HepG2 (cell line): ENCODE results near the gene IPO13. TPM values are rescaled to one million over a fixed set of nuclear protein-coding genes. Genes with fewer than 3 reads are reported as not detected.

Source experiments
- ARNTL ChIP-seq: sonication (generic); formaldehyde crosslinking; IDR thresholded peaks from 2 replicates; pipeline ENCODE4 v1.4.0; 2020; ENCODE audit warnings: mild to moderate bottlenecking, missing genetic modification reagents
- ASH2L ChIP-seq: fragments of 300-600, 200-600 bp; sonication (generic); IDR thresholded peaks from 2 replicates; pipeline ENCODE4 v1.7.0; 2017; ENCODE audit warnings: low read depth, mild to moderate bottlenecking, moderate library complexity, mixed read lengths, low read length; ENCODE audit not compliant: insufficient read length
- EED ChIP-seq: sonication (generic); formaldehyde crosslinking; IDR thresholded peaks from 2 replicates; pipeline ENCODE4 v1.5.0; 2020; ENCODE audit warnings: mild to moderate bottlenecking, missing genetic modification reagents
- EHMT2 ChIP-seq: fragments of 200-600 bp; sonication (generic); IDR thresholded peaks from 2 replicates; pipeline ENCODE4 v1.7.0; 2017; ENCODE audit warnings: antibody characterized with exemption, low read depth, low read length, borderline replicate concordance
- FOXK1 ChIP-seq: sonication (generic); formaldehyde crosslinking; IDR thresholded peaks from 2 replicates; pipeline ENCODE4 v1.4.0; 2020; ENCODE audit warnings: low read depth, missing genetic modification reagents, borderline replicate concordance
- HMG20A ChIP-seq: IDR thresholded peaks from 2 replicates; pipeline ENCODE4 v1.6.1; 2016; ENCODE audit warnings: borderline replicate concordance
- HMGXB4 ChIP-seq, 2 experiments: sonication (generic) in 1 of 2; formaldehyde crosslinking in 1 of 2; IDR thresholded peaks; 2 replicates each; pipeline versions ENCODE4 v1.4.0 to v1.6.1; 2018 to 2020; ENCODE audit warnings: missing genetic modification reagents in 2 of 2, borderline replicate concordance in 1 of 2, low read depth in 1 of 2, mild to moderate bottlenecking in 1 of 2, missing biosample characterization in 1 of 2
- SMYD3 ChIP-seq: sonication (generic); formaldehyde crosslinking; IDR thresholded peaks from 2 replicates; pipeline ENCODE4 v1.8.1; 2023; ENCODE audit warnings: mild to moderate bottlenecking, missing genetic modification reagents
- SUZ12 ChIP-seq: fragments of 150-350 bp; IDR thresholded peaks from 2 replicates; pipeline ENCODE4 v1.6.1; 2014; ENCODE audit warnings: low read depth, low read length
- TBX3 ChIP-seq: fragments of 450-650 bp; IDR thresholded peaks from 2 replicates; pipeline ENCODE4 v1.6.1; 2017; ENCODE audit warnings: antibody characterized with exemption, mild to moderate bottlenecking, inconsistent platforms, borderline replicate concordance
- ZBTB38 ChIP-seq: sonication (generic); formaldehyde crosslinking; IDR thresholded peaks from 2 replicates; pipeline ENCODE4 v1.5.1; 2020; ENCODE audit warnings: mild to moderate bottlenecking, missing genetic modification reagents
- ZBTB40 ChIP-seq, 2 experiments: fragments of 450-650 bp in 1 of 2; sonication (generic) in 1 of 2; formaldehyde crosslinking in 1 of 2; IDR thresholded peaks; 2 replicates each; pipeline versions ENCODE4 v1.6.1 to v1.8.0; 2016 to 2022; ENCODE audit warnings: antibody characterized with exemption in 1 of 2, mild to moderate bottlenecking in 1 of 2, missing genetic modification reagents in 1 of 2
- ZBTB7A ChIP-seq: sonication (generic); formaldehyde crosslinking; IDR thresholded peaks from 2 replicates; pipeline ENCODE4 v1.8.0; 2022; ENCODE audit warnings: mild to moderate bottlenecking, missing genetic modification reagents
- ZNF160 ChIP-seq: sonication (generic); formaldehyde crosslinking; IDR thresholded peaks from 2 replicates; pipeline ENCODE4 v1.8.0; 2022; ENCODE audit warnings: mild to moderate bottlenecking, inconsistent platforms, missing genetic modification reagents
- ZNF383 ChIP-seq: sonication (generic); formaldehyde crosslinking; IDR thresholded peaks from 2 replicates; pipeline ENCODE4 v1.4.0; 2020; ENCODE audit warnings: missing genetic modification reagents, mild to moderate bottlenecking, borderline replicate concordance
- ZNF567 ChIP-seq: sonication (generic); formaldehyde crosslinking; IDR thresholded peaks from 2 replicates; pipeline ENCODE4 v1.8.1; 2023; ENCODE audit warnings: mild to moderate bottlenecking, missing genetic modification reagents, borderline replicate concordance
- polyA plus RNA-seq, 8 experiments: library from polyadenylated mRNA; depleted of rRNA in 3 of 8; stranded (reverse) in 7 of 8; unstranded in 1 of 8; fragments of >200 nt; fragmentation: Illumina TruSeq in 4 of 8; extraction: Trizol in 4 of 8; gene quantifications; 2 replicates each; pipeline versions ENCODE4 v1.2.1 to v1.2.3, GENCODE V29; 2011 to 2016; ENCODE audit warnings: low read depth in 4 of 8, missing spikeins in 1 of 8, mixed read lengths in 1 of 8; ENCODE audit not compliant: insufficient read depth in 1 of 8
- total RNA-seq, 5 experiments: library from RNA; depleted of rRNA; stranded (reverse); fragments of >200 nt; fragmentation: Illumina TruSeq; extraction: Trizol; gene quantifications; 2 replicates each; pipeline ENCODE4 v1.2.3, GENCODE V29; 2016; ENCODE audit warnings: low read depth in 1 of 5

The IPO13 gene
- total and polyA plus RNA-seq, 2 of the 13 experiments (the other 11 are each of a cell fraction or from before 2014, with no cell fraction given), result 12.9 to 15.6 TPM

- TF ChIP-seq ZBTB40 (IDR thresholded peaks at IDR 0.05) (no peak), ZBTB40 (CRISPR knock-in tag; IDR thresholded peaks at IDR 0.05) (no peak), EHMT2 (no peak), ZNF567 (CRISPR knock-in tag) (no peak), HMG20A (CRISPR knock-in tag) (no peak), ASH2L (no peak), SUZ12 (no peak), FOXK1 (CRISPR knock-in tag) (no peak), SMYD3 (CRISPR knock-in tag) (no peak), ZBTB7A (no peak), ZBTB38 (CRISPR knock-in tag) (no peak), ZNF160 (CRISPR knock-in tag) (no peak), TBX3 (peak; percentile 18; the same call in 1 of the 2 replicates), EED (CRISPR knock-in tag) (no peak), HMGXB4 (CRISPR knock-in tag; IDR thresholded peaks at IDR 0.05; ENCODE audit: borderline replicate concordance in 1 of 2, low read depth in 1 of 2) (no peak), ZNF383 (CRISPR knock-in tag) (no peak), ARNTL (CRISPR knock-in tag) (no peak; the same call in 1 of the 2 replicates)
Observed at GRCh38 chr1:43980255-43981134, 33.7 kb downstream of the IPO13 start (continued).
